GM23338 (cell line): ENCODE data around the gene ALOX15. TPM values are rescaled to one million over a fixed set of nuclear protein-coding genes. Genes with fewer than 3 reads are reported as not detected.

Experiments
- ATAC-seq: fragments of 200-7000 bp; cut with Tn5 transposase; 3 replicates; pipeline ENCODE4 v1.9.1; 2020
- DNase-seq: peaks from one replicate; pipeline ENCODE4 v3.0.0-alpha.2; 2015; ENCODE audit warnings: low spot score
- H2AFZ ChIP-seq: fragments of 200-600 bp; sonication (generic); 2 replicates; pipeline ENCODE4 v1.8.0; 2016; ENCODE audit warnings: antibody characterized with exemption, mild to moderate bottlenecking, moderate library complexity
- H3F3A ChIP-seq: fragments of 200-600 bp; sonication (generic); replicated peaks from 2 replicates; pipeline ENCODE4 v1.8.0; 2017; ENCODE audit warnings: antibody characterized with exemption, mixed run types, low read depth
- H3K27ac ChIP-seq: fragments of 200-600 bp; sonication (generic); 2 replicates; pipeline ENCODE4 v1.6.1; 2016; ENCODE audit warnings: low read depth
- H3K27me3 ChIP-seq: fragments of 200-600 bp; sonication (generic); 2 replicates; pipeline ENCODE4 v1.8.0; 2016; ENCODE audit warnings: mild to moderate bottlenecking, mixed run types, moderate library complexity; ENCODE audit not compliant: insufficient read depth
- H3K36me3 ChIP-seq: fragments of 200-600 bp; sonication (generic); 2 replicates; pipeline ENCODE4 v1.8.0; 2016; ENCODE audit warnings: mild to moderate bottlenecking; ENCODE audit not compliant: insufficient read depth
- H3K4me1 ChIP-seq: fragments of 200-600 bp; sonication (generic); 2 replicates; pipeline ENCODE4 v1.8.0; 2016; ENCODE audit warnings: mild to moderate bottlenecking, moderate library complexity; ENCODE audit not compliant: insufficient read depth
- H3K4me2 ChIP-seq: fragments of 200-600 bp; sonication (generic); 2 replicates; pipeline ENCODE4 v1.7.1; 2017; ENCODE audit warnings: mixed run types
- H3K4me3 ChIP-seq: fragments of 200-600 bp; sonication (generic); 2 replicates; pipeline ENCODE4 v1.6.1; 2016; ENCODE audit warnings: mixed run types
- H3K79me2 ChIP-seq: fragments of 200-600 bp; sonication (generic); replicated peaks from 2 replicates; pipeline ENCODE4 v1.8.0; 2017; ENCODE audit warnings: mild to moderate bottlenecking; ENCODE audit not compliant: insufficient read depth
- H3K9me2 ChIP-seq: fragments of 200-600 bp; sonication (generic); 2 replicates; pipeline ENCODE4 v1.8.0; 2017; ENCODE audit not compliant: insufficient read depth
- H4K20me1 ChIP-seq: fragments of 200-600 bp; sonication (generic); replicated peaks from 2 replicates; pipeline ENCODE4 v1.8.0; 2017; ENCODE audit warnings: mild to moderate bottlenecking; ENCODE audit not compliant: insufficient read depth
- H3K27ac Mint-ChIP-seq: 2 replicates; pipeline ENCODE4 v1.8.0; 2020; ENCODE audit warnings: inconsistent platforms, mild to moderate bottlenecking, moderate library complexity, mixed read lengths
- H3K27me3 Mint-ChIP-seq: 3 replicates; pipeline ENCODE4 v1.8.0; 2022; ENCODE audit warnings: low read depth, mild to moderate bottlenecking, moderate library complexity, mixed read lengths, inconsistent platforms; ENCODE audit not compliant: insufficient read depth, poor library complexity
- H3K36me3 Mint-ChIP-seq: 3 replicates; pipeline ENCODE4 v1.8.0; 2021; ENCODE audit warnings: low read depth, mild to moderate bottlenecking, inconsistent platforms, moderate library complexity, mixed read lengths
- H3K4me1 Mint-ChIP-seq: 3 replicates; pipeline ENCODE4 v1.8.0; 2020; ENCODE audit warnings: mild to moderate bottlenecking, inconsistent platforms, mixed read lengths
- H3K4me3 Mint-ChIP-seq: 3 replicates; pipeline ENCODE4 v1.8.0; 2021; ENCODE audit warnings: moderate library complexity, mild to moderate bottlenecking, inconsistent platforms, mixed read lengths
- H3K9me3 Mint-ChIP-seq: 3 replicates; pipeline ENCODE4 v1.8.0; 2020; ENCODE audit warnings: moderate library complexity, mild to moderate bottlenecking, inconsistent platforms, mixed read lengths
- CREB1 ChIP-seq: fragments of 250-450 bp; sonication (Bioruptor Pico); IDR thresholded peaks from 2 replicates; pipeline ENCODE4 v1.5.0; 2020; ENCODE audit warnings: low read depth, mild to moderate bottlenecking, moderate library complexity
- EZH2phosphoT487 ChIP-seq: fragments of 200-600 bp; sonication (generic); IDR thresholded peaks from one replicate; pipeline ENCODE4 v1.8.1; 2018; ENCODE audit warnings: antibody characterized with exemption; ENCODE audit not compliant: unreplicated experiment
- JUNB ChIP-seq: IDR thresholded peaks from one replicate; pipeline ENCODE4 v1.6.1; 2016; ENCODE audit warnings: antibody characterized with exemption; ENCODE audit not compliant: unreplicated experiment
- NANOG ChIP-seq: IDR thresholded peaks from 2 replicates; pipeline ENCODE4 v1.6.1; 2016; ENCODE audit warnings: antibody characterized with exemption, borderline replicate concordance
- POLR2AphosphoS5 ChIP-seq: IDR thresholded peaks from 2 replicates; pipeline ENCODE4 v1.6.1; 2016; ENCODE audit warnings: antibody characterized with exemption, low read depth
- STAT1 ChIP-seq: IDR thresholded peaks from one replicate; pipeline ENCODE4 v1.6.1; 2016; ENCODE audit warnings: antibody characterized with exemption; ENCODE audit not compliant: unreplicated experiment
- ZNF331 ChIP-seq: fragments of 250-450 bp; sonication (Bioruptor Pico); IDR thresholded peaks from 2 replicates; pipeline ENCODE4 v1.5.0; 2020; ENCODE audit warnings: low read depth, mild to moderate bottlenecking, moderate library complexity
- polyA plus RNA-seq: library from polyadenylated mRNA; unstranded; fragments of >200 nt; fragmentation: Nextera tagmentation; extraction: Ambion mirVana; gene quantifications from 2 replicates; pipeline ENCODE4 v1.2.1, GENCODE V29; 2016
- total RNA-seq: library from RNA; depleted of rRNA; stranded (reverse); fragments of >200 nt; shearing (Covaris generic); gene quantifications from 2 replicates; pipeline ENCODE4 v1.2.3, GENCODE V29; 2014
- TF ChIP-seq, protein P1 (sequence below): fragments of 250-450 bp; sonication (Bioruptor Pico); IDR thresholded peaks from 2 replicates; pipeline ENCODE4 v1.5.0; 2020; ENCODE audit warnings: mild to moderate bottlenecking, moderate library complexity
- TF ChIP-seq, protein P2 (sequence below): IDR thresholded peaks from 2 replicates; pipeline ENCODE4 v1.6.1; 2016; ENCODE audit warnings: antibody characterized with exemption
- TF ChIP-seq, protein P3 (sequence below): IDR thresholded peaks from one replicate; pipeline ENCODE4 v1.6.1; 2018; ENCODE audit warnings: antibody characterized with exemption; ENCODE audit not compliant: unreplicated experiment

ALOX15 gene
- total and polyA plus RNA-seq, 2 experiments from 2014 or later = 1.2 to 1.4 TPM

DNA sequence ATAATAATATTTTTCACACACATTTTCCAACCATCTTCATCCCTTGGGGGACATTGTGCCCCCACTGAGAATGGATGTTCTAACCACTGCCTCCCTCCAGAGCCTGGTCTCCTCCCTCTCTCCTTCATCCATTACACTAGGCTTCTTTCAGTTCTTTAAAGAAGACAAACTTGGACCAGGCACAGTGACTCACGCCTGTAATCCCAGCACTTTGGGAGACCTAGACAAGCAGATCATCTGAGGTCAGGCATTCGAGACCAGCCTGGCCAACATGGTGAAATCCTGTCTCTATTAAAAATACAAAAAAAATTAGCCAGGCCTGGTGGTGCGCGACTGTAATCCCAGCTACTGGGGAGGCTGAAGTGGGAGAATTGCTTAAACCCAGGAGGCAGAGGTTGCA, 6.5 kb downstream of the ALOX15 start (continued):
- TF ChIP-seq, protein P1, sequence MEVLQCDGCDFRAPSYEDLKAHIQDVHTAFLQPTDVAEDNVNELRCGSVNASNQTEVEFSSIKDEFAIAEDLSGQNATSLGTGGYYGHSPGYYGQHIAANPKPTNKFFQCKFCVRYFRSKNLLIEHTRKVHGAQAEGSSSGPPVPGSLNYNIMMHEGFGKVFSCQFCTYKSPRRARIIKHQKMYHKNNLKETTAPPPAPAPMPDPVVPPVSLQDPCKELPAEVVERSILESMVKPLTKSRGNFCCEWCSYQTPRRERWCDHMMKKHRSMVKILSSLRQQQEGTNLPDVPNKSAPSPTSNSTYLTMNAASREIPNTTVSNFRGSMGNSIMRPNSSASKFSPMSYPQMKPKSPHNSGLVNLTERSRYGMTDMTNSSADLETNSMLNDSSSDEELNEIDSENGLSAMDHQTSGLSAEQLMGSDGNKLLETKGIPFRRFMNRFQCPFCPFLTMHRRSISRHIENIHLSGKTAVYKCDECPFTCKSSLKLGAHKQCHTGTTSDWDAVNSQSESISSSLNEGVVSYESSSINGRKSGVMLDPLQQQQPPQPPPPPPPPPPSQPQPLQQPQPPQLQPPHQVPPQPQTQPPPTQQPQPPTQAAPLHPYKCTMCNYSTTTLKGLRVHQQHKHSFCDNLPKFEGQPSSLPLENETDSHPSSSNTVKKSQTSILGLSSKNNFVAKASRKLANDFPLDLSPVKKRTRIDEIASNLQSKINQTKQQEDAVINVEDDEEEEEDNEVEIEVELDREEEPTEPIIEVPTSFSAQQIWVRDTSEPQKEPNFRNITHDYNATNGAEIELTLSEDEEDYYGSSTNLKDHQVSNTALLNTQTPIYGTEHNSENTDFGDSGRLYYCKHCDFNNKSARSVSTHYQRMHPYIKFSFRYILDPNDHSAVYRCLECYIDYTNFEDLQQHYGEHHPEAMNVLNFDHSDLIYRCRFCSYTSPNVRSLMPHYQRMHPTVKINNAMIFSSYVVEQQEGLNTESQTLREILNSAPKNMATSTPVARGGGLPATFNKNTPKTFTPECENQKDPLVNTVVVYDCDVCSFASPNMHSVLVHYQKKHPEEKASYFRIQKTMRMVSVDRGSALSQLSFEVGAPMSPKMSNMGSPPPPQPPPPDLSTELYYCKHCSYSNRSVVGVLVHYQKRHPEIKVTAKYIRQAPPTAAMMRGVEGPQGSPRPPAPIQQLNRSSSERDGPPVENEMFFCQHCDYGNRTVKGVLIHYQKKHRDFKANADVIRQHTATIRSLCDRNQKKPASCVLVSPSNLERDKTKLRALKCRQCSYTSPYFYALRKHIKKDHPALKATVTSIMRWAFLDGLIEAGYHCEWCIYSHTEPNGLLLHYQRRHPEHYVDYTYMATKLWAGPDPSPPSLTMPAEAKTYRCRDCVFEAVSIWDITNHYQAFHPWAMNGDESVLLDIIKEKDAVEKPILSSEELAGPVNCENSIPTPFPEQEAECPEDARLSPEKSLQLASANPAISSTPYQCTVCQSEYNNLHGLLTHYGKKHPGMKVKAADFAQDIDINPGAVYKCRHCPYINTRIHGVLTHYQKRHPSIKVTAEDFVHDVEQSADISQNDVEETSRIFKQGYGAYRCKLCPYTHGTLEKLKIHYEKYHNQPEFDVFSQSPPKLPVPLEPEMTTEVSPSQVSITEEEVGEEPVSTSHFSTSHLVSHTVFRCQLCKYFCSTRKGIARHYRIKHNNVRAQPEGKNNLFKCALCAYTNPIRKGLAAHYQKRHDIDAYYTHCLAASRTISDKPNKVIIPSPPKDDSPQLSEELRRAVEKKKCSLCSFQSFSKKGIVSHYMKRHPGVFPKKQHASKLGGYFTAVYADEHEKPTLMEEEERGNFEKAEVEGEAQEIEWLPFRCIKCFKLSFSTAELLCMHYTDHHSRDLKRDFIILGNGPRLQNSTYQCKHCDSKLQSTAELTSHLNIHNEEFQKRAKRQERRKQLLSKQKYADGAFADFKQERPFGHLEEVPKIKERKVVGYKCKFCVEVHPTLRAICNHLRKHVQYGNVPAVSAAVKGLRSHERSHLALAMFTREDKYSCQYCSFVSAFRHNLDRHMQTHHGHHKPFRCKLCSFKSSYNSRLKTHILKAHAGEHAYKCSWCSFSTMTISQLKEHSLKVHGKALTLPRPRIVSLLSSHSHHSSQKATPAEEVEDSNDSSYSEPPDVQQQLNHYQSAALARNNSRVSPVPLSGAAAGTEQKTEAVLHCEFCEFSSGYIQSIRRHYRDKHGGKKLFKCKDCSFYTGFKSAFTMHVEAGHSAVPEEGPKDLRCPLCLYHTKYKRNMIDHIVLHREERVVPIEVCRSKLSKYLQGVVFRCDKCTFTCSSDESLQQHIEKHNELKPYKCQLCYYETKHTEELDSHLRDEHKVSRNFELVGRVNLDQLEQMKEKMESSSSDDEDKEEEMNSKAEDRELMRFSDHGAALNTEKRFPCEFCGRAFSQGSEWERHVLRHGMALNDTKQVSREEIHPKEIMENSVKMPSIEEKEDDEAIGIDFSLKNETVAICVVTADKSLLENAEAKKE (CRISPR knock-in tag) = no peak
- TF ChIP-seq ZNF331 (CRISPR knock-in tag) (no peak), POLR2AphosphoS5 (no peak), STAT1 (no peak), NANOG (no peak)

DNA sequence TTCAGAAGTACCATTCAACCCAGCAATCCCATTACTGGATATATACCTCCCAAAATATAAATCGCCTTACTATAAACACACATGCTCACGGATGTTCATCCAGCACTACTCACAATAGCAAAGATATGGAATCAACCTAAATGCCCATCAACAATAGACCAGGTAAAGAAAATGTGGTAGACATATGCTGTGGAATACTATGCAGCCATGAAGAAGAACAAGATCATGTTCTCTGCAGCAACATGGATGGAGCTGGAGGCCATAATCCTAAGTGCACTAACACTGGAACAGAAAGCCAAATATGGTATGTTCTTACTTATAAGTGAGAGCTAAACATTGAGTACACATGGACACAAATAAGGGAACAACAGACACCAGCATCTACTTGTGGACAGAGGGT, 7.8 kb downstream of the ALOX15 start:
- no peak overlapping the region for H3K27ac ChIP-seq
- H3K4me1 ChIP-seq = peaks cover 20% of the 10 kb centered on the region
- no peaks in the 10 kb centered on the region for H4K20me1 ChIP-seq
- H3K9me2 ChIP-seq = no peaks in the 10 kb centered on the region
- H3K36me3 ChIP-seq = no peaks in the 10 kb centered on the region
- no peak overlapping the region for H3K4me3 Mint-ChIP-seq
- peaks cover 3% of the 10 kb centered on the region; the same call in 1 of the 2 replicates for H3F3A ChIP-seq
- H3K36me3 Mint-ChIP-seq = no peaks in the 10 kb centered on the region; the same call in 2 of the 3 replicates
- peaks cover 40% of the 10 kb centered on the region for H3K4me1 Mint-ChIP-seq
- no peak overlapping the region for H2AFZ ChIP-seq
- H3K79me2 ChIP-seq = no peaks in the 10 kb centered on the region
- peaks cover 27% of the 10 kb centered on the region for H3K27me3 ChIP-seq
- no peak overlapping the region for H3K4me2 ChIP-seq
- H3K9me3 Mint-ChIP-seq = no peaks in the 10 kb centered on the region; the same call in 2 of the 3 replicates
- DNase-seq (no peak), ATAC-seq (no peak)
- H3K27me3 Mint-ChIP-seq = peaks cover 34% of the 10 kb centered on the region
- H3K4me3 ChIP-seq = no peak overlapping the region
- H3K27ac Mint-ChIP-seq = no peak overlapping the region
- TF ChIP-seq EZH2phosphoT487 = no peak
- TF ChIP-seq NANOG = no peak
- TF ChIP-seq, protein P2, sequence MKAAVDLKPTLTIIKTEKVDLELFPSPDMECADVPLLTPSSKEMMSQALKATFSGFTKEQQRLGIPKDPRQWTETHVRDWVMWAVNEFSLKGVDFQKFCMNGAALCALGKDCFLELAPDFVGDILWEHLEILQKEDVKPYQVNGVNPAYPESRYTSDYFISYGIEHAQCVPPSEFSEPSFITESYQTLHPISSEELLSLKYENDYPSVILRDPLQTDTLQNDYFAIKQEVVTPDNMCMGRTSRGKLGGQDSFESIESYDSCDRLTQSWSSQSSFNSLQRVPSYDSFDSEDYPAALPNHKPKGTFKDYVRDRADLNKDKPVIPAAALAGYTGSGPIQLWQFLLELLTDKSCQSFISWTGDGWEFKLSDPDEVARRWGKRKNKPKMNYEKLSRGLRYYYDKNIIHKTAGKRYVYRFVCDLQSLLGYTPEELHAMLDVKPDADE = no peak
- TF ChIP-seq POLR2AphosphoS5 = no peak
- TF ChIP-seq ZNF331 (CRISPR knock-in tag) = no peak
- TF ChIP-seq JUNB = no peak
- no peak for TF ChIP-seq CREB1 (CRISPR knock-in tag)
- TF ChIP-seq, protein P3, sequence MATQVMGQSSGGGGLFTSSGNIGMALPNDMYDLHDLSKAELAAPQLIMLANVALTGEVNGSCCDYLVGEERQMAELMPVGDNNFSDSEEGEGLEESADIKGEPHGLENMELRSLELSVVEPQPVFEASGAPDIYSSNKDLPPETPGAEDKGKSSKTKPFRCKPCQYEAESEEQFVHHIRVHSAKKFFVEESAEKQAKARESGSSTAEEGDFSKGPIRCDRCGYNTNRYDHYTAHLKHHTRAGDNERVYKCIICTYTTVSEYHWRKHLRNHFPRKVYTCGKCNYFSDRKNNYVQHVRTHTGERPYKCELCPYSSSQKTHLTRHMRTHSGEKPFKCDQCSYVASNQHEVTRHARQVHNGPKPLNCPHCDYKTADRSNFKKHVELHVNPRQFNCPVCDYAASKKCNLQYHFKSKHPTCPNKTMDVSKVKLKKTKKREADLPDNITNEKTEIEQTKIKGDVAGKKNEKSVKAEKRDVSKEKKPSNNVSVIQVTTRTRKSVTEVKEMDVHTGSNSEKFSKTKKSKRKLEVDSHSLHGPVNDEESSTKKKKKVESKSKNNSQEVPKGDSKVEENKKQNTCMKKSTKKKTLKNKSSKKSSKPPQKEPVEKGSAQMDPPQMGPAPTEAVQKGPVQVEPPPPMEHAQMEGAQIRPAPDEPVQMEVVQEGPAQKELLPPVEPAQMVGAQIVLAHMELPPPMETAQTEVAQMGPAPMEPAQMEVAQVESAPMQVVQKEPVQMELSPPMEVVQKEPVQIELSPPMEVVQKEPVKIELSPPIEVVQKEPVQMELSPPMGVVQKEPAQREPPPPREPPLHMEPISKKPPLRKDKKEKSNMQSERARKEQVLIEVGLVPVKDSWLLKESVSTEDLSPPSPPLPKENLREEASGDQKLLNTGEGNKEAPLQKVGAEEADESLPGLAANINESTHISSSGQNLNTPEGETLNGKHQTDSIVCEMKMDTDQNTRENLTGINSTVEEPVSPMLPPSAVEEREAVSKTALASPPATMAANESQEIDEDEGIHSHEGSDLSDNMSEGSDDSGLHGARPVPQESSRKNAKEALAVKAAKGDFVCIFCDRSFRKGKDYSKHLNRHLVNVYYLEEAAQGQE = no peak
